NCI-H446 (cell line): Measurements from ENCODE around the gene METTL1.

Source experiments
- DNase-seq, 2 experiments: peaks; one replicate each; lab custom pipeline; 2025; lab: John Stamatoyannopoulos, UW

The METTL1 gene

DNA sequence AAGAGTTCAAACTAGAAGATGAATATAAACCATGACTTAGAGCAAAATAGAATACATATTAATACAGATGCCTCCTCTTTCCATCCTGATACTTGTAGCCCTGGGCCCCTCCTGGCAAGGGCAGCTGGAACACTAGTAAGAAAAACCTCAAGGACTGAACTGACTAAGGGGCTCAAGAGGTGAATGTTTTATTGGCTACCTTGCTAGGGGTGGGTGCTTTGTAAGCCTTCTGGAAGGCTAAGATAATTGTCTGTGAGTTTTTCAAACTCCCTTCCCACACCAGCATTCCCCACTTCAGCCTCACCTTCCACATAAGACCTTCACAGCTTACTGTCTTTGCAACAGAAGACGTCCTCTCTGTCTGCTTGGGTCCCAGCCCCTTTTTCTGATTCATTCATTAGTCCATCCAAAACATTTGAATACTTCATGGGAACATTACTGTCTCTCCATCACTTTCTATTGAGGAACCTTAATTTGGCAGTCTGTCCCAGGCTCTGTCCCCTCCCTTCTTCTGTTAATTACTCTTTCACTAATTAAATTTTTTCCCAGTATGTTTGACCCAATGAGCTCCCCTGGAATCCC is 18.1 kb downstream of the METTL1 start:
- no peak for DNase-seq

DNA sequence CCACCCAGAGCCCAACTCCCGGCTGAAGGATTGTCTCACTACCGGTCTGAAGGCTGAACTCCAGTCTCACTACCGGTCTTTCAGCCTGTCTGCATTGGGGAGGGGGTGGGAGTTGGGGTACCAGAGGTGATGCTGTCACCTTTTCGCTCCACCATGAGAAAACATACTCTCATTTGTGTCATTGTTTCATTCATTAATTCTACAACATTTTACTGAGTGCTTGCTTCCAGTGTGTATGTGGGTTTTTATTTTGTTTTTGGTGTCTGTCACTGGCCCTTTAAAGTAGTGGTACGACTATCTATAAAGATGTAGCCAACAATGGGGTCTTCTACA is 19.3 kb downstream of the METTL1 start:
- DNase-seq, result no peak

DNA sequence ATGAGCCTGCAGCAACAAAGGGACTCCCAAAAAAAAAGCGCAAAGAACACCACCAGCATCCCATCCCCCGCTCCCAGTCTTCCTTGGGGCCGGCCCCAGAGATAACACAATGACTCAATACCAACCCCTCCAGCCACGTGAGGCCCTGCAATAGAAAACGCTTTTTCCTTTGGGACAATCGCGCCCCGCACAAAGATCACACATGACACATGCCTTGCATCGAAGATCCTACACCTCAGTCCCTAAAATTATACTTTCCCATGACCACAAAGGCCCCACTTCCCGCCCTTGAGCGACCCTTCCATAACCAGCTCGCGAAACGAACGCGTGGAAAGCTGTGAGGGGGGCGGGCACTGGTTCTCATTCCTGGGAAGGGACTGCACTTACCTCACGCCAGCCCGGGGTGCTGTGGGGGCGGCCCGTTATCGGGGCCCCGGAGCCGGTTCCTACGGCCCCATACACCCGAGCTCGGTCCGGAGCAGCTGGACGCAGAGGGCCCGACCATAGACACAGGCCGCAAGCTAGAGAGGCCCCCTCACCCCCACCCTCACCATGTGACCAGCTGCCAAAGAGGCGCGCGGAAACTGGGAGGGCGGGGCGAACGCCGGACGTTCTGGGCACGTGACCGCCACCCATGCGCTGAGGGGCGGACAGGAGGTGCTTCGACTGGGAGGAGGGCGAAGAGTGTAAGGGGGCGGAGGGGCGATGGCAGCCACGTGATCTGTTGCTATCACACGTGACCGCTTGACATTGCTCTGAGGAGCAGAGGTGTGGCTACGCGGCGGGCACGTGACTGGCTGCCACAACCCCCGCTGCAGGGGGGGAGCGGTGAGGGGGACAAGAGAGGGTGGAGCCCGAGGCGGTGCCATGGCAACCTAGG is 19.9 kb downstream of the METTL1 start, which contains the start of gene CDK4:
Gene CDK4 (minus strand): TSS at position 523 of the 880 bp plus-strand sequence. CDS start 593 bp downstream, outside the sequence.
- peak; percentile 98 for DNase-seq

DNA sequence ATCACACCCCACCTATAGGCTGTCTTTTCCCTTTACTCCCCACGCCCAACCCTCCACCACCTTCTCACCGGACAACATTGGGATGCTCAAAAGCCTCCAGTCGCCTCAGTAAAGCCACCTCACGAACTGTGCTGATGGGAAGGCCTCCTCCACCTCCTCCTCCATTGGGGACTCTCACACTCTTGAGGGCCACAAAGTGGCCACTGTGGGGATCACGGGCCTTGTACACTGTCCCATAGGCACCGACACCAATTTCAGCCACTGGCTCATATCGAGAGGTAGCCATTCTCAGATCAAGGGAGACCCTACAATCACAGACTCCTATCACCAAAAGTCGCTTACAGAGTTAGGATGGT is 20.5 kb downstream of the METTL1 start:
- no peak for DNase-seq

DNA sequence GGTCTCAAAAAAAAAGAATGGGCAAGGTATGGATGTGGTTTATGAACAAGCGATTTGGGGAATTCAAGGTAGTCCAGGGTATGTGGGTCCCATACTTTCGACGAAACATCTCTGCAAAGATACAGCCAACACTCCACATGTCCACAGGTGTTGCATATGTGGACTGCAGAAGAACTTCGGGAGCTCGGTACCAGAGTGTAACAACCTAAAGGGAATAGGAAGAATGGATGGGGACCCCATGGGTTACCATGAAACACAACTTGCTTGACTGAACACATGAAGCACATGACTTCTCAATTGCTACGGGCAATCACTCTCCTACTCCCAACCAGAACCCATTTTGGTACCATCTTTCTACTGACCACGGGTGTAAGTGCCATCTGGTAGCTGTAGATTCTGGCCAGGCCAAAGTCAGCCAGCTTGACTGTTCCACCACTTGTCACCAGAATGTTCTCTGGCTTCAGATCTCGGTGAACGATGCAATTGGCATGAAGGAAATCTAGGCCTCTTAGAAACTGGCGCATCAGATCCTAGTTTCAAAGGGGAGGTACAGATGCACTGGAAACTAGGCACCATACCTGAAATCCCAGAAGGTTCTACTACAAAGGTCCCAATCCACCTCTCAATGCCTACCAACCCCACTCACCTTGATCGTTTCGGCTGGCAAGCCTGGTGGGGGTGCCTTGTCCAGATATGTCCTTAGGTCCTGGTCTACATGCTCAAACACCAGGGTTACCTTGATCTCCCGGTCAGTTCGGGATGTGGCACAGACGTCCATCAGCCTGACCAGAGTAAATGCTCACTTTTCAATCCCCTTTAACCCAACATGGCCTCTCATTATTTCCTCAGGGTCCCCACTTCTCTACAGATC is 21.1 kb downstream of the METTL1 start:
- no peak for DNase-seq

DNA sequence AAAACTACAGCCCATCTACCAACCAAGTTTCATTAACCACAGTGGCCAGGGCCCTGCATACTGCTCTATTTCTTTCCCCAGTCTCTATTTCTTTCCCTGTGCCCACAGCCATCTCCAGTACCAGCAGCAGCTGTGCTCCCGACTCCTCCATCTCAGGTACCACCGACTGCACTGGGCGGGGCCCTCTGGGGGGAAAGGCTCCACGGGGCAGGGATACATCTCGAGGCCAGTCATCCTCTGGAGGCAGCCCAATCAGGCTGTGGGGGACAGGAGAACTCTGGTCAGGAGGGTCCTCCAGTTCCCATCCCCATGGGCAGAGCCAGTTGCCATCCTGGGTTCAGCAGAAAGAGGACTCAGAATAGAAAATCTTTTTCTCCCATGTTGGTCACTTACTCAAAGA is 22.8 kb downstream of the METTL1 start:
- no peak for DNase-seq

DNA sequence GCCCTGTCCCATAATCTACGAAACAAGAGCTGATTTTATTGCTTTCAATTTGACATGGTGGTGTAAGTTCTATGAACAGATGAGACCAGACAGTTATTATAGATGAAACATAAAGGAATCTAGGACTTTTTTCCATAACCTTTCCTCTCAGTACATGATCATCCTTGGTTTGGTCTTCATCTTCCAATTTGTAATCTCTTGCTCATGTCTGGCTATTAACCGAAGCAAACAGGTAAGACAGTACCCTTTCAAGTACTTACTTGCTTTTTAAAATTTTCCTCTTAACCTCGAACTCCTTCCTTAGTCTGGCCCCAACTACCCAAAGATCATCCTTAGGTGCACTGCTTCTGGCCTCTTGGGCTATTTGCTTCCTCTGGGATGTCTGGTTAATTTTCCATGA is 25.9 kb downstream of the METTL1 start:
- DNase-seq, result no peak

DNA sequence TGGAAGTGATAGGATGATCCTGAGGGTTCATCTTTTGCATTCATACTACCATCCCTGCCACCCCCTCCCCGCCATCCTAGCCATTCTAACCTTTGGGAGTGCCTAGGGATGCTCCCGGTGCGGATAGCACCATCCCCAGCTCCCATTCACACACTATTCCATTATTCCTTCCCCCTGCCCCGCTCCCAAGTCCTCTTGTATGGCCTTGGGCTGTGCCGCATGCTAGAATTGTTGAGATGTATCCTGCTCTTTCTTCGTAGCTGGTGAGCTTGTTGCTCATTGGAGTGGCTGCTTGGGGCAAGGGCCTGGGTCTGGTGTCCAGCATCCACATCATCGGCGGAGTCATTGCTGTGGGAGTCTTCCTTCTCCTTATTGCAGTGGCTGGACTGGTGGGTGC is 26.4 kb downstream of the METTL1 start:
- no peak for DNase-seq

DNA sequence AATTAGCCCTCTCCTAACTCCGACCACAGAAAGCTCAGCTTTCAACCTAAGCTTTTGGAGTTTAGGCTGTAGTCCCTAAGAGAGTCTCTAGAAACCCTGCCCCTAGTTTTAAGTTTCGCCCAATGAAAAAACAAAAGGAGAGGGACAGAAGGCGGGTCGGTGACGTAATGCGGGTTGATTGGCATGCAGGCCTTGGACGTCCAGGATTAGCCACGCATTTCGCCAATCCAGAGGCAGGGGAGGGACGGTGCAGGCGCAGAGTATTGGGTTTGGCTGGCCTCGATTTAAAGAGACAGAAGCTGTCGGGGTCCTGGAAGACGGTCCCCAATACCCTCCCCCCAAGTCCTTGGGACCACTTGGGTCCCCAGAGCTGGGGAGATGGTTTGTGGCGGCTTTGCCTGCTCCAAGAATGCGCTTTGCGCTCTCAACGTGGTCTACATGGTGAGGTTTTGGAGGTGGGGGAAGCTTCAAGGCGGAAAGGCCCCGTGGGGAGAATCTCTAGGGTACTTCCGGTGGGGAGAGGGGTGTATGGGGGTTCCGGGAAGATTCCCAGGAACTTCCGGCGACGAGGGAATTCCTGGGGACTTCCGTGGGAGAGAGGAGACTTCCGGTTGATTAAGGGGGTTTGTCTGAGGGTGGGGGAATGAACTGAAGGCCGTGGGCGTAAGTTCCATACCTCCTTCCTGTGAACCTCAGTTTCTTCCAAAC is 27.0 kb downstream of the METTL1 start, which contains the start of gene TSPAN31:
Gene TSPAN31 (plus strand): TSS at position 263 of the 708 bp plus-strand sequence. CDS start 116 bp downstream, at position 379.
- DNase-seq, result peak; percentile 96 to 97

DNA sequence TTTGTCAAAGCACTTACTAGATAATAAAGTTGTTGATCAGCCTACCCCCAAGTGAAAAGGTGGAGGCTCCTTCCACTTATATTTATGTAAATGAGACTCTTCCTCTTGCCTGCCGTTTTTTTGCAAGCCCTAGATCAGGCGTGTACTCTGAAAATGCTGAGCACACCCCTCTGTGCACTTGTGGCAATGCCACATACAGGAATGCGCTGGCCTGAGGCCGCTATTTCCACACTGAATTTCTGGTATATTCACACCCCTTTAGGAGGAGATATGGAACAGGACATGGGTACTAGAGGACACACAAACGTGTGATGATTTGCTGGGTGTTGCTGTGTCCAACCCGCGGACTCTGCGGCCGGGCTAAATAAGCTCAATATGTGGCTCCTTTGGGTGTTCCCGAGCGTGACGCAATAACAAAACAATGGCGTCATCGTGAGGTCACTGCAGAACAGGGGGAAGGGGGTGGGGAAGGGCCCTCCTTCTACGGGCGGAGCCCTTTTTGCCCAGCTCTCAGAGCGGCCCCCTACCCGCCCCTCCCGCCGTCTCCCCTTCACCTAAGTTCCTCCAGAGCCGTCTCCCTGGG is 27.6 kb downstream of the METTL1 start:
- DNase-seq, result peak; percentile 86 to 89

DNA sequence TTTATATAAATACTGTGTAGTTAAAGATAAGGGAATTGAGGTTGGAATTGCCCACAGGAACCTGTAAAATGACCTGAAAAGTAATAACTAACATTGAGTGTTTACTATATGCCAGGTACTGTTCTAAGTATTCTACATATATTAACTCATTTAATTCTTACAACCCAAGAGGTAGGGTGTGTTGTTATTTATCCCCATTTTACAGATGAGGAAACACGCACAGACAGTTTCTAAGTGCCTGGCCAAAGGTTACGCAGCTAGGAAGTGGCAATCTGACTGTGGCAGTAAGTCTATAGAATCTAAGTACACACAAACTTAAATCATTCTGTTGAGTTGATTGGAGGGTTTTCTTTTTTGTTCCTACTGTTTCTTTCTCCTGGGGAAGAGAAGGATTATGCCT is 28.1 kb downstream of the METTL1 start:
- DNase-seq, result no peak

DNA sequence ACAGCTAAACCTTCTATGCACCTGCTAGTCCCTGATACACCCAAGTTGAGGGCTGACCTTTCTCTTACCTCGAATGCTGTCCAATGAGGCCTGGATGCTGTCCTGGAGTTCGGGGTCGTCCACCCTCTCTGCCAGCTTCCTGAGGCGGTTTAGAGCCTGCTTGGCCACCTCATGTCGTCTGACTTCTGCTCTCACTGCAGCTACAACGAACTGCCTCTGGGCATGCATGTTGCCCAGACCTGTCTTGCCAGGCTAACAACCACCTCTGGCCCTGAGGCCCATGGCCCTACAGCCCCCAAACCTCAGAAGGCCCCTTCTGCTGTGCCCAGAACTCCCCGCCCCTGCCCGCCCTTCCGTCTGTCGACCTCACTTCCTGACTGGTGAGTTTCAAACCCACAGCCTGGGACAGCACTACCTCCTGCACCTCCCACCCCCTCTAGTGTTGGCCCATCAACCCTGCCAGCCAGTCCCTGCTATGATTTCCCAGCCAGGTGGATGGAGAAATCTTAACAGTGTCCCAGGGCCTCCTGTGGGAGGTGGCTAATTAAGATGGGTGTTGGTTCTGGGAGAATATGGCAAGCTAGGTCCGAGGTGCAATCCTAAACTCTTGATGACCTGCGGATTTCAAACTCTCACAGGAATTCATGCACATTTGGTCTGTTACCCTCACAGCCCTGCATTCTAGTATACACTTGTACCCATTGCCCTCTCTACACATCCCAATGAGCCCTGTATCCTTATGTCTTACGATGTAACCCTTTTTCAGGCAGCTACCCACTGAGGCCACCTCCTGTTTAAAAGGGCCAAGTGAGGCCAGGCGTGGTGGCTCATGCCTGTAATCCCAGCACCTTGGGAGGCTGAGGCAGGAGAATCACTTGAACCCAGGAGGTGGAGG is 29.8 kb downstream of the METTL1 start:
- no peak for DNase-seq

DNA sequence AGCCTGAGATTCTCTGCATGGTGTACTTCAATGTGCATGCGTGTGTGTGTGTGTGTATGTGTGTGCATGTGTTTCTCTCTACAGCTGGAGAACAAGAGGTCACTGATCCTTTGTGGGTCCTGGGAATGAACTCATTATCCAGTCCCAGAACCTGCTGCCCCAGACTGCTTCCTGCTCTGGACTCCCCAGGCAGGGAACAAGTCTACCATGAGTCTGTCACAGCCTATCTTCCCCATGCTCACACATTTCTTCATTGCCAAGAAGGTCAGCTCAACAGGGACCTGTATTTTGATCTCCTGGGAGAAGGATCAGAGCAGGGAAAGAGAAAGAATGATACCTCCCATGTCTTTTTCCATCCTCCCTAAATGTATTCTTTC is 30.5 kb downstream of the METTL1 start:
- no peak for DNase-seq

DNA sequence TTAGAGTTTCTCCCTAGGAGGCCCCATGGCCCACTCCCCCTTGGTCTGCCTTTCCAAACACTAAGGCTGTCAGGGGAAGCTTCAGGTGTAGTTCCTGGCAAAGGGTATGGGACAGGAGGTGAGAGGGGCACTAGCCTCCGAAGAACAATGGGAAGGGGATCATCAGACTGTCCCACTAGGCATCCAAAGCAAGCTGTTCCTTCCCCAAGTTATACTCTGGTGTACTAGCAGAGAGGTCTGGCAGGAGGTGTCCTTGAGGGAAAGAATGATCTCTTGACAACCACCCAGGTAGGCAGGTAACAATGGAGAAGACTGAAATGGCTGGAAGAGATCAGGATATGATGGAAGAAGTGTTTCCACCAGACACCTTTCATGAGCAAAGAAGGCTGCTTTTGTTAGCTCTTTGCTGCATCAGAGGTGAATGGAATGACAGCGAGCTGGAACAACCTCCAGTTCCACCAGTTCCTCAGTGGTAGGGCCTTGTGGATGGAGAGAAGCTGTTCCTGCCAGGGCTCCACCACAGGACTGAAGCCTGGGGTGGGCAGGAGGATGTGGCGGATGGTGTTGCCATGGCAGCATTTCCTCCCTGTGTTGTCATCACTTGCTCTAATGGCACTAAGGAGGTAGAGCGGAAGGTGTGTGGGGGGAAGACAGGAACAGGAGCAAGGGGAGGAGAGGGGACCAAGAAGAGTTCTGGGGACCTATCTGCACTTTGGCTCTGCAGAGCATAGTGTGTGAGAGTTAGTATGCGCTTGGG is 31.1 kb downstream of the METTL1 start:
- DNase-seq, result no peak

DNA sequence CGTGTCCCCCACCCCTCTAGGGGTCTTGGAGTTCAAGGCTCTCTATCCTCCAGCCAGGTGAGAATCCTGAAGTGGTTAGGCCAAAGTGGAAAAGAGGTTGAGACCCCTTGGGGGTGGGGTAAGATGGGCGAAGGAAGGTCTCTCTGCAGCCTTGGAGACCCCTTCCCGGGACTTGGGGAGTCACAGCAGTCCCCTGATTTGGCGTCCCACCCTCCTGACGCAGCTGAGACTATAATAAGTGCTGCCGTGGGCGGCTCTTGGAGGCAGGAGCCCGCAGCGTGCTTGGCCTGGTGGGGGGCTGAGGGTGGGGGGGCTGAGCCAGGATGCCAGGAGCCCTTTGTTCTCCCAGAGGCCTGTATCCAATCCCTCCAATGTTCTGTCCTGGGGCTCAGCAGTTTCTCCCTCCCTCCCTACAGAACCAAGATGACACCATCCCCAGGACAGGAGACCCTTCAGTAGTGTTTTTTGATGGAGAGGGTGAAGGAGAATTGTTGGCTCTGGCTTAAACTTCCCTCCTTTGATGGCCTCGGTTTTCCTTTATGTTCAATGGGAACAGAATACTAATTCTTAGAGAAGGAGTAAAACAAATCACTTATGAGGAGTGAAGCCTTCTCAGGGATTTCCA is 31.9 kb downstream of the METTL1 start:
- no peak for DNase-seq

DNA sequence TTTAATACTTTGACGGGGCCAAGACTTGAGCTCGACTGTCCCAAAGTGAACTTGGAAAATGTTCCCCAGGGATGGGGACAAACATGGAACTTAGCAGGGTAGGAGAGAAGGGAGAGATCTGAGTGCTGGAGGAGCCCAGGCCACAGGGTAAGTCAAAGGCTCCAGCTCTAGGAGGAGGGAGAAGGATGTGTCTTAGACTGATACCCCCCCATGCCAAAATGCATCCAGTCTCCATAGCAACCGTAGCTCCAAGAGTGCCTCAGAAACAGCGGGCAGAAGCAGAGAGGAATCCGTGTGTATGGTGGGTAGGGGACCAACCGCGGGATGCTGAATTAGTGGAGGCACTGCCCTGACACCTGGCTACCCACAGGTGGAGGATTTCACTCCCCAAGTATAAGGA is 32.5 kb downstream of the METTL1 start:
- DNase-seq, result no peak

DNA sequence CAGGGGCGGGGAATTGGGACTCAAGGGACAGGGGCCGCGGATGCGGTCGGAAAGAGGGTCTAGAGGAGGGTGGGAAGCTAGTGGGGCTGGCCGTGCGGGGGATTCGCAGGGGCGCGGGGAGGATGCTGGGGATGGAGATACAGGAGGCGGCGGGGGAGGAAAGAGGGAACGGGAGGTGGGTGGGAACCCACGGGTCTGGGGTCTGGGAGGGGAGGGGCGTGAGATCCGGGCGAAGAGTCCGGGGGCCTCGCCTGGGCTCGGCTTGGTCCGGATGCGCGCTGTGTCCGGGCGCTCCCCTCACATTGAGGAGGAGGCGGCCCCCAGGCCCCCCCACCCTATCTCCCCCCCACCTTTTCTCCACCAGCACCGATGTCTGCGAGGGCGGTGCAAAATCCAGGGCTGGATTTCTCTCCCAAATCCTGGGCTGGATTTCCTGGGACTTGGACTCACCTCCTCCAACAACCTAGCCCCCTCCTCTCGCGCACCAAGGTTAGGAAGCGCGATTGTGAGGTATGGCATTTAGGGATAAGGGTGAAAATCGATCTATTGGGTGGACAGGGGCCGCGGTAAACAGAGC is 33.2 kb downstream of the METTL1 start, which contains the start of gene AGAP2:
Gene AGAP2 (minus strand): TSS at position 82 of the 577 bp plus-strand sequence. CDS start 496 bp downstream, outside the sequence.
- DNase-seq, result peak in 1 of 2 experiments; percentile 66
